AG10803 (cell line): ENCODE data around the gene DISP3.

Source experiments
- DNase-seq: peaks from one replicate; pipeline ENCODE4 v3.0.0; 2010; ENCODE audit warnings: low read depth
- H3K4me3 ChIP-seq: 2 replicates; pipeline ENCODE4 v1.5.1; 2011; ENCODE audit warnings: mild to moderate bottlenecking, low read length, control low read depth
- TF ChIP-seq, protein P1 (sequence below): conservative IDR thresholded peaks from 2 replicates; pipeline ENCODE4 v1.5.1; 2011; ENCODE audit warnings: mild to moderate bottlenecking, low read length, control low read depth, inconsistent platforms

DISP3 gene

GRCh38 chr1:11525516-11525915, 46.6 kb downstream of the DISP3 start:
- no peak for DNase-seq
- TF ChIP-seq, protein P1, sequence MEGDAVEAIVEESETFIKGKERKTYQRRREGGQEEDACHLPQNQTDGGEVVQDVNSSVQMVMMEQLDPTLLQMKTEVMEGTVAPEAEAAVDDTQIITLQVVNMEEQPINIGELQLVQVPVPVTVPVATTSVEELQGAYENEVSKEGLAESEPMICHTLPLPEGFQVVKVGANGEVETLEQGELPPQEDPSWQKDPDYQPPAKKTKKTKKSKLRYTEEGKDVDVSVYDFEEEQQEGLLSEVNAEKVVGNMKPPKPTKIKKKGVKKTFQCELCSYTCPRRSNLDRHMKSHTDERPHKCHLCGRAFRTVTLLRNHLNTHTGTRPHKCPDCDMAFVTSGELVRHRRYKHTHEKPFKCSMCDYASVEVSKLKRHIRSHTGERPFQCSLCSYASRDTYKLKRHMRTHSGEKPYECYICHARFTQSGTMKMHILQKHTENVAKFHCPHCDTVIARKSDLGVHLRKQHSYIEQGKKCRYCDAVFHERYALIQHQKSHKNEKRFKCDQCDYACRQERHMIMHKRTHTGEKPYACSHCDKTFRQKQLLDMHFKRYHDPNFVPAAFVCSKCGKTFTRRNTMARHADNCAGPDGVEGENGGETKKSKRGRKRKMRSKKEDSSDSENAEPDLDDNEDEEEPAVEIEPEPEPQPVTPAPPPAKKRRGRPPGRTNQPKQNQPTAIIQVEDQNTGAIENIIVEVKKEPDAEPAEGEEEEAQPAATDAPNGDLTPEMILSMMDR, result no peak
- H3K4me3 ChIP-seq, result no peak overlapping the region

GRCh38 chr1:11526071-11526895, 47.3 kb downstream of the DISP3 start:
- DNase-seq, result no peak
- H3K4me3 ChIP-seq, result no peak overlapping the region
- TF ChIP-seq, protein P1, result no peak

- H3K4me3 ChIP-seq, result no peak overlapping the region
- TF ChIP-seq, protein P1, result no peak
- no peak for DNase-seq
Measured at GRCh38 chr1:11527541-11528452, 48.8 kb downstream of the DISP3 start.

- DNase-seq, result no peak
- H3K4me3 ChIP-seq, result no peak overlapping the region
- TF ChIP-seq, protein P1, result no peak
Measured at GRCh38 chr1:11528611-11529261, 49.8 kb downstream of the DISP3 start.

GRCh38 chr1:11529330-11529729, 50.4 kb downstream of the DISP3 start:
- no peak for DNase-seq
- TF ChIP-seq, protein P1, result no peak
- no peak overlapping the region for H3K4me3 ChIP-seq

GRCh38 chr1:11529763-11530730, 51.1 kb downstream of the DISP3 start:
- TF ChIP-seq, protein P1, result no peak
- no peak overlapping the region for H3K4me3 ChIP-seq
- DNase-seq, result no peak
